ENCODE results near the gene CCSAP. TPM values are rescaled to one million over a fixed set of nuclear protein-coding genes. Genes with fewer than 3 reads are reported as not detected.
"Not testable (repeated sequence)": the region's sequence is repeated elsewhere in the genome, so short reads cannot be mapped to it uniquely, and the experiment has no call there.

CCSAP gene
- total RNA-seq, 1 experiment from 2014 or later, result 8.5 TPM

DNA sequence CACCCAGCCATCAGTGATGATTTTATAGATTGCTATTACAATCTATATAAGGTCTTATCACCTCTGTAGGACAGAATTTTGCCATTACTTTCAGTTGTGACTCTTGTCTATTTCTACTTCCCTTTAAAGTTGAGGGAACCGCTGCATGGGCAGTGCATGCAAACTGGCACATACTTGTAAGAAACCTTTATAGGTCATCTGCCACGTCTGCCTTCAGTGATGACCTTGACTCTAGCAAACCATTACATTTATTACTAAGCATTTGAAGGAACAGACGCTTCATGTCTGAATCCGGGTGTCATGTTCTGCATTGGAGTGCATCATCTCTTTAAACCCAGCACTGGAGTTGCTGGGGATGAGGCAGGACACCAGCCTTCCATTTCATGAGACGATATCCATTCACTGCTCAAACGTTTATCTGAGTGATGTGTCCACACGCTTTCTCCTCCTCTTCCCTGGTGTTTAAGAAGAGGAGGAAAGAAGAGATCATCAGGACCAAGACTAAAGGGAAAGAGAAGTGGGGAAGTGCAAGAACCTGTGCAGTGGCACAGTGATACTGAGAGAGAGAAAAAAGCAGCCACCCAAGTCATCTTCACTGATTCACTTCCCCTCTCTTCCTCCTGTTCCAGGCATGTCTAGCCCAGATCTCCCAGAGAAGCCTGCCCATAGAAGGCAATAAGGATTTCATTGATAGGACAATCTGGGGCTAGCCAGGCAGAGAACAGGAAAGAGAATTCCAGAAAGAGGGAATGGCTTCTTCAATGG lies 14.1 kb downstream of the CCSAP start:
- H2AFZ ChIP-seq (ENCODE audit: low read length), result no peak overlapping the region
- no peak overlapping the region for H3K4me2 ChIP-seq (ENCODE audit: insufficient read depth, insufficient read length, low read length)
- H4K91ac ChIP-seq (ENCODE audit: insufficient read length, low read depth, low read length), result no peak overlapping the region
- H3K14ac ChIP-seq (ENCODE audit: insufficient read depth, low read length), result no peak overlapping the region
- H2BK15ac ChIP-seq (ENCODE audit: low read depth, low read length), result no peak overlapping the region
- no peak overlapping the region for H3K27ac ChIP-seq (ENCODE audit: insufficient read length, low read depth, low read length)
- no CpG with 5 or more reads among the region's 7 CpGs for WGBS (ENCODE audit: extremely low coverage, insufficient read length, low lambda C conversion rate)
- Mint-ChIP-seq H3K4me3 (no peak overlapping the region), H3K27ac (no peak overlapping the region; a peak in 1 of 7 replicates), H3K36me3 (ENCODE audit: insufficient read depth in 1 of 3, low read depth in 3 of 3) (peaks cover 9 to 40% (median 26%) of the 10 kb centered on the region in 3 experiments; a peak in 6 of 7 replicates), H3K27me3 (ENCODE audit: low read depth) (no peaks in the 10 kb centered on the region), H3K9me3 (no peaks in the 10 kb centered on the region), H3K4me1 (peaks cover 7 to 13% of the 10 kb centered on the region in 2 experiments)
- H3K27me3 ChIP-seq (ENCODE audit: insufficient read depth, low read length), result no peaks in the 10 kb centered on the region
- H3K4ac ChIP-seq (ENCODE audit: low read depth, low read length), result no peak overlapping the region
- no peak overlapping the region for H2BK12ac ChIP-seq (ENCODE audit: insufficient read length, low read depth, low read length)
- no peak overlapping the region for H4K5ac ChIP-seq (ENCODE audit: insufficient read length, low read depth, low read length)
- H3K4me1 ChIP-seq (ENCODE audit: insufficient read depth, low read length), result no peaks in the 10 kb centered on the region
- peaks cover 7% of the 10 kb centered on the region for H3K79me1 ChIP-seq (ENCODE audit: insufficient read depth, low read depth, low read length, poor library complexity, severe bottlenecking)
- no peak overlapping the region for H2BK120ac ChIP-seq (ENCODE audit: low read depth, low read length, poor library complexity, severe bottlenecking)
- no peak overlapping the region for H3K18ac ChIP-seq (ENCODE audit: insufficient read length, low read depth, low read length)
- no peak overlapping the region for H2AK5ac ChIP-seq (ENCODE audit: insufficient read length, low read length)
- H3K79me2 ChIP-seq (ENCODE audit: insufficient read depth, low read length), result no peaks in the 10 kb centered on the region; the same call in 1 of the 2 replicates
- no peak overlapping the region for H4K8ac ChIP-seq (replicated peaks; ENCODE audit: insufficient read length, low read depth, low read length)
- no peak overlapping the region for H2BK20ac ChIP-seq (ENCODE audit: low read depth, low read length, poor library complexity, severe bottlenecking)
- no peak overlapping the region for H3K56ac ChIP-seq (ENCODE audit: insufficient read length, low read depth, low read length)
- no peak for DNase-seq
- H3K9ac ChIP-seq (ENCODE audit: extremely low read depth, insufficient read length, low read length), result no peak overlapping the region
- H3T11ph ChIP-seq (ENCODE audit: low read length), result no peak overlapping the region
- no peaks in the 10 kb centered on the region for H4K20me1 ChIP-seq (ENCODE audit: control insufficient read depth, insufficient read depth, insufficient read length)
- TF ChIP-seq, protein P1, sequence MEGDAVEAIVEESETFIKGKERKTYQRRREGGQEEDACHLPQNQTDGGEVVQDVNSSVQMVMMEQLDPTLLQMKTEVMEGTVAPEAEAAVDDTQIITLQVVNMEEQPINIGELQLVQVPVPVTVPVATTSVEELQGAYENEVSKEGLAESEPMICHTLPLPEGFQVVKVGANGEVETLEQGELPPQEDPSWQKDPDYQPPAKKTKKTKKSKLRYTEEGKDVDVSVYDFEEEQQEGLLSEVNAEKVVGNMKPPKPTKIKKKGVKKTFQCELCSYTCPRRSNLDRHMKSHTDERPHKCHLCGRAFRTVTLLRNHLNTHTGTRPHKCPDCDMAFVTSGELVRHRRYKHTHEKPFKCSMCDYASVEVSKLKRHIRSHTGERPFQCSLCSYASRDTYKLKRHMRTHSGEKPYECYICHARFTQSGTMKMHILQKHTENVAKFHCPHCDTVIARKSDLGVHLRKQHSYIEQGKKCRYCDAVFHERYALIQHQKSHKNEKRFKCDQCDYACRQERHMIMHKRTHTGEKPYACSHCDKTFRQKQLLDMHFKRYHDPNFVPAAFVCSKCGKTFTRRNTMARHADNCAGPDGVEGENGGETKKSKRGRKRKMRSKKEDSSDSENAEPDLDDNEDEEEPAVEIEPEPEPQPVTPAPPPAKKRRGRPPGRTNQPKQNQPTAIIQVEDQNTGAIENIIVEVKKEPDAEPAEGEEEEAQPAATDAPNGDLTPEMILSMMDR (conservative IDR thresholded peaks at IDR 0.05), result no peak
- no peaks in the 10 kb centered on the region for H3K23me2 ChIP-seq (ENCODE audit: insufficient read length, low read depth, low read length, poor library complexity, severe bottlenecking)
- no peaks in the 10 kb centered on the region for H3K9me3 ChIP-seq (ENCODE audit: control insufficient read depth, low read depth, low read length)
- H3K23ac ChIP-seq (ENCODE audit: insufficient read length, low read depth, low read length), result no peak overlapping the region
- H2BK5ac ChIP-seq (ENCODE audit: insufficient read length, low read length), result no peak overlapping the region

DNA sequence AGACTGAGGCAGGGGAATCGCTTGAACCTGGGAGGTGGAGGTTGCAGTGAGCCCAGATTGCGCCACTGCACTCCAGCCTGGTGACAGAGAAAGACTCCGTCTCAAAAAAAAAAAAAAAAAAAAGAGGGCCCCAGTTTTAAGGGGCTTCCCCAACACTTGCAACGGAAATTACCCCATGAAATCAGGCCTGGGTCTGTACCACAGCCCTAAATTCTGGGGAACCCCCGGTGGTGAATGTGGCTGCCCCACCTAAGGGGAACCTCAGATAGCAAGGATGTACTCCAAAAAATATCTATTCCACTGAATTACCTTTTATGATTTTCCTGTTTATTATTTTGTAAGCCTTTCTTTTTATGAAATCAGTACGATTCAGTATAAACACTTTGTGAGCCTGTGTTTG lies 15.1 kb downstream of the CCSAP start:
- not testable (repeated sequence) for H2BK20ac ChIP-seq (ENCODE audit: low read depth, low read length, poor library complexity, severe bottlenecking); H3K79me1 ChIP-seq (ENCODE audit: insufficient read depth, low read depth, low read length, poor library complexity, severe bottlenecking); H3K27ac Mint-ChIP-seq; H3K79me2 ChIP-seq (ENCODE audit: insufficient read depth, low read length); H3K4me2 ChIP-seq (ENCODE audit: insufficient read depth, insufficient read length, low read length); H2BK120ac ChIP-seq (ENCODE audit: low read depth, low read length, poor library complexity, severe bottlenecking); H3K14ac ChIP-seq (ENCODE audit: insufficient read depth, low read length); H4K20me1 ChIP-seq (ENCODE audit: control insufficient read depth, insufficient read depth, insufficient read length); H3K9me3 ChIP-seq (ENCODE audit: control insufficient read depth, low read depth, low read length); H3K9me3 Mint-ChIP-seq; H3K4me1 ChIP-seq (ENCODE audit: insufficient read depth, low read length); H2AK5ac ChIP-seq (ENCODE audit: insufficient read length, low read length); H3K4ac ChIP-seq (ENCODE audit: low read depth, low read length); H3K27ac ChIP-seq (ENCODE audit: insufficient read length, low read depth, low read length); H3K18ac ChIP-seq (ENCODE audit: insufficient read length, low read depth, low read length); H4K8ac ChIP-seq (replicated peaks; ENCODE audit: insufficient read length, low read depth, low read length); H2AFZ ChIP-seq (ENCODE audit: low read length); DNase-seq; H3K9ac ChIP-seq (ENCODE audit: extremely low read depth, insufficient read length, low read length); H3K27me3 Mint-ChIP-seq (ENCODE audit: low read depth); H2BK12ac ChIP-seq (ENCODE audit: insufficient read length, low read depth, low read length); H3K27me3 ChIP-seq (ENCODE audit: insufficient read depth, low read length); H2BK5ac ChIP-seq (ENCODE audit: insufficient read length, low read length); H4K91ac ChIP-seq (ENCODE audit: insufficient read length, low read depth, low read length); H2BK15ac ChIP-seq (ENCODE audit: low read depth, low read length); H3K56ac ChIP-seq (ENCODE audit: insufficient read length, low read depth, low read length); H3T11ph ChIP-seq (ENCODE audit: low read length); H3K23ac ChIP-seq (ENCODE audit: insufficient read length, low read depth, low read length); H3K4me3 Mint-ChIP-seq; H4K5ac ChIP-seq (ENCODE audit: insufficient read length, low read depth, low read length); H3K23me2 ChIP-seq (ENCODE audit: insufficient read length, low read depth, low read length, poor library complexity, severe bottlenecking)
- peaks cover 10 to 47% (median 31%) of the 10 kb centered on the region in 3 experiments; a peak in 6 of 7 replicates for H3K36me3 Mint-ChIP-seq (ENCODE audit: insufficient read depth in 1 of 3, low read depth in 3 of 3)
- H3K4me1 Mint-ChIP-seq, result peaks cover 7 to 13% of the 10 kb centered on the region in 2 experiments
- WGBS (ENCODE audit: extremely low coverage, insufficient read length, low lambda C conversion rate), result no CpG with 5 or more reads among the region's 6 CpGs
